NB4 (cell line): Measurements from ENCODE around the gene PEAK3.

ENCODE experiments used
- MYC ChIP-seq: IDR thresholded peaks from 2 replicates; pipeline ENCODE4 v1.6.1; 2011; ENCODE audit warnings: low read depth, low read length
- POLR2A ChIP-seq: IDR thresholded peaks from 2 replicates; pipeline ENCODE4 v1.6.1; 2011; ENCODE audit warnings: mild to moderate bottlenecking; ENCODE audit not compliant: insufficient read length; ENCODE audit errors: extremely low read depth
- TF ChIP-seq, protein P1 (sequence below): IDR thresholded peaks from one replicate; pipeline ENCODE4 v1.5.1; 2012; ENCODE audit warnings: low read depth, low read length

DNA sequence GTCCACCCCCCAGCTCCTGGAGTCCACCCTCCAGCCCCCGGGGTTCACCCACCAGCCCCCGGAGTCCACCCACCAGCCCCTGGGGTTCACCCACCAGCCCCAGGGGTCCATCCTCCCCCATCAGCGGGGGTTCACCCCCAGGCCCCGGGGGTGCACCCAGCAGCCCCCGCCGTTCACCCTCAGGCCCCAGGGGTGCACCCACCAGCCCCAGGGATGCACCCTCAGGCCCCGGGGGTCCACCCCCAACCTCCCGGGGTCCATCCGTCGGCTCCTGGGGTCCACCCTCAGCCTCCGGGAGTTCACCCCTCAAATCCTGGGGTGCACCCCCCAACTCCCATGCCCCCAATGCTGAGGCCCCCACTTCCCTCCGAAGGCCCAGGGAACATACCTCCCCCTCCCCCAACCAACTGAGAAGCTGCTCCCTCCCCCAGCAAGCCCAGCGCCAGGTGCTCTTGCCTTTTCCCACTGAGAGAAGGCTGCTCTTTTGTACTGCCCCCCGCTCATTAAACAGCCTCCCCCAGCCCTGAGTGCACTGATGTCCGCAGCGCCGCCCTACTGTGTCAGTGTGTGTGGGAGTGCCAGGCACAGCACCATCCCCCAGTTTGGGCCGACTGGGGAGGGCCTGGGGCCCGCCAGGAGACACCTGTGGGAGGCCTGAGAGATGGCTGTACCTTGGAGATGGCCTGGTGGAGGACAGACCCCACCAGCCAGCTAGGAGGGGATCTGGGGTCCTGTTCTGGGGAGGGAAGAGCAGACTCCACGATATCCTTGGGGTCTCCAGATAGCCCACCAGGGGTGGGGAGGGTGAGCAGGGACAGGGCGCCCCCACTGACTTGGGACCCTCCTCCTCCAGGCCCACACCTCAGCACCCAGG is 33.6 kb downstream of the PEAK3 start:
- no peak for TF ChIP-seq POLR2A
- TF ChIP-seq, protein P1, sequence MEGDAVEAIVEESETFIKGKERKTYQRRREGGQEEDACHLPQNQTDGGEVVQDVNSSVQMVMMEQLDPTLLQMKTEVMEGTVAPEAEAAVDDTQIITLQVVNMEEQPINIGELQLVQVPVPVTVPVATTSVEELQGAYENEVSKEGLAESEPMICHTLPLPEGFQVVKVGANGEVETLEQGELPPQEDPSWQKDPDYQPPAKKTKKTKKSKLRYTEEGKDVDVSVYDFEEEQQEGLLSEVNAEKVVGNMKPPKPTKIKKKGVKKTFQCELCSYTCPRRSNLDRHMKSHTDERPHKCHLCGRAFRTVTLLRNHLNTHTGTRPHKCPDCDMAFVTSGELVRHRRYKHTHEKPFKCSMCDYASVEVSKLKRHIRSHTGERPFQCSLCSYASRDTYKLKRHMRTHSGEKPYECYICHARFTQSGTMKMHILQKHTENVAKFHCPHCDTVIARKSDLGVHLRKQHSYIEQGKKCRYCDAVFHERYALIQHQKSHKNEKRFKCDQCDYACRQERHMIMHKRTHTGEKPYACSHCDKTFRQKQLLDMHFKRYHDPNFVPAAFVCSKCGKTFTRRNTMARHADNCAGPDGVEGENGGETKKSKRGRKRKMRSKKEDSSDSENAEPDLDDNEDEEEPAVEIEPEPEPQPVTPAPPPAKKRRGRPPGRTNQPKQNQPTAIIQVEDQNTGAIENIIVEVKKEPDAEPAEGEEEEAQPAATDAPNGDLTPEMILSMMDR: no peak
- TF ChIP-seq MYC: no peak
